Mesenchymal stem cell (in vitro differentiated cells and primary cell): ENCODE data around the gene COL23A1.

Source experiments
- DNase-seq: peaks from one replicate; pipeline ENCODE4 v3.0.0-alpha.2; 2013
- H2AFZ ChIP-seq: one replicate; pipeline ENCODE4 v1.6.1; 2013; ENCODE audit warnings: low read depth, mild to moderate bottlenecking, control low read depth, inconsistent platforms, low read length, moderate library complexity
- H2AK5ac ChIP-seq: 2 replicates; pipeline ENCODE4 v1.6.1; 2013; ENCODE audit warnings: low read length, moderate library complexity, mild to moderate bottlenecking, inconsistent platforms; ENCODE audit not compliant: severe bottlenecking
- H2BK120ac ChIP-seq: one replicate; pipeline ENCODE4 v1.6.1; 2013; ENCODE audit warnings: low read depth, mild to moderate bottlenecking, inconsistent platforms, low read length, moderate library complexity
- H2BK12ac ChIP-seq, 2 experiments: one replicate each; pipeline ENCODE4 v1.6.1; 2013; ENCODE audit warnings: inconsistent platforms in 2 of 2, low read length in 2 of 2, mild to moderate bottlenecking in 2 of 2, moderate library complexity in 2 of 2, control low read depth in 1 of 2
- H2BK15ac ChIP-seq: one replicate; pipeline ENCODE4 v1.6.1; 2013; ENCODE audit warnings: mild to moderate bottlenecking, low read depth, inconsistent platforms; ENCODE audit not compliant: poor library complexity, severe bottlenecking
- H2BK5ac ChIP-seq: 2 replicates; pipeline ENCODE4 v1.6.1; 2013; ENCODE audit warnings: low read depth, mild to moderate bottlenecking, low read length, control low read depth, inconsistent platforms; ENCODE audit not compliant: poor library complexity, severe bottlenecking
- H3K14ac ChIP-seq, 2 experiments: one replicate each; pipeline ENCODE4 v1.6.1; 2013; ENCODE audit warnings: inconsistent platforms in 2 of 2, low read length in 2 of 2, control low read depth in 1 of 2, mild to moderate bottlenecking in 1 of 2, moderate library complexity in 1 of 2
- H3K18ac ChIP-seq, 2 experiments: one replicate each; pipeline ENCODE4 v1.6.1; 2013; ENCODE audit warnings: inconsistent platforms in 2 of 2, low read length in 2 of 2, control low read depth in 1 of 2, low read depth in 1 of 2, mild to moderate bottlenecking in 1 of 2
- H3K23ac ChIP-seq, 2 experiments: one replicate each; pipeline ENCODE4 v1.6.1; 2013; ENCODE audit warnings: inconsistent platforms in 2 of 2, low read length in 2 of 2, mild to moderate bottlenecking in 2 of 2, moderate library complexity in 2 of 2, control low read depth in 1 of 2
- H3K27ac ChIP-seq: 2 replicates; pipeline ENCODE4 v1.5.1; 2013; ENCODE audit warnings: mild to moderate bottlenecking, moderate library complexity, low read length, control low read depth, inconsistent platforms; ENCODE audit not compliant: poor library complexity, severe bottlenecking
- H3K27me3 ChIP-seq, 2 experiments: 2 replicates each; pipeline versions ENCODE4 v1.6.1 to v1.7.0; 2013; ENCODE audit warnings: low read length in 2 of 2, mild to moderate bottlenecking in 2 of 2, moderate library complexity in 2 of 2, control low read depth in 1 of 2, inconsistent platforms in 1 of 2; ENCODE audit not compliant: control insufficient read depth in 1 of 2, insufficient read depth in 1 of 2
- H3K36me3 ChIP-seq, 2 experiments: 2 replicates each; pipeline versions ENCODE4 v1.6.1 to v1.7.0; 2013; ENCODE audit warnings: low read length in 2 of 2, control low read depth in 1 of 2, inconsistent platforms in 1 of 2, low read depth in 1 of 2, mild to moderate bottlenecking in 1 of 2; ENCODE audit not compliant: insufficient read depth in 2 of 2, control insufficient read depth in 1 of 2
- H3K4ac ChIP-seq, 2 experiments: one replicate each; pipeline ENCODE4 v1.6.1; 2013; ENCODE audit warnings: inconsistent platforms in 2 of 2, low read length in 2 of 2, mild to moderate bottlenecking in 2 of 2, moderate library complexity in 2 of 2, control low read depth in 1 of 2, low read depth in 1 of 2
- H3K4me1 ChIP-seq: 2 replicates; pipeline ENCODE4 v1.6.1; 2013; ENCODE audit warnings: low read depth, low read length, control low read depth; ENCODE audit not compliant: control insufficient read depth, insufficient read depth
- H3K4me2 ChIP-seq: 2 replicates; pipeline ENCODE4 v1.6.1; 2013; ENCODE audit warnings: low read length, mild to moderate bottlenecking, inconsistent platforms; ENCODE audit not compliant: poor library complexity, severe bottlenecking
- H3K4me3 ChIP-seq, 2 experiments: 2 replicates each; pipeline versions ENCODE4 v1.5.1 to v1.7.0; 2013; ENCODE audit warnings: low read length in 2 of 2, mild to moderate bottlenecking in 2 of 2, control low read depth in 1 of 2, low read depth in 1 of 2; ENCODE audit not compliant: insufficient read depth in 1 of 2
- H3K79me1 ChIP-seq: replicated peaks from 2 replicates; pipeline ENCODE4 v1.6.1; 2013; ENCODE audit warnings: mild to moderate bottlenecking, control low read depth, low read length, inconsistent platforms; ENCODE audit not compliant: poor library complexity, severe bottlenecking
- H3K9ac ChIP-seq: 2 replicates; pipeline ENCODE4 v1.7.0; 2013; ENCODE audit warnings: mild to moderate bottlenecking, low read length, moderate library complexity
- H3K9me3 ChIP-seq: 2 replicates; pipeline ENCODE4 v1.7.0; 2013; ENCODE audit warnings: mild to moderate bottlenecking, low read length; ENCODE audit not compliant: control insufficient read depth
- H4K8ac ChIP-seq: one replicate; pipeline ENCODE4 v1.6.1; 2013; ENCODE audit warnings: inconsistent platforms, mild to moderate bottlenecking, low read length, moderate library complexity
- H4K91ac ChIP-seq: one replicate; pipeline ENCODE4 v1.6.1; 2013; ENCODE audit warnings: mild to moderate bottlenecking, low read length, inconsistent platforms
- WGBS: methylation state at CpG from one replicate; pipeline ENCODE4 v1.1.7; 2013; ENCODE audit warnings: mixed read lengths; 5-methylcytosine and 5-hydroxymethylcytosine counted together

Gene COL23A1

GRCh38 chr5:178430186-178431062 is 159.8 kb downstream of the COL23A1 start:
- Histone ChIP-seq H3K27ac (no peak overlapping the region), H3K4ac (no peak overlapping the region), H3K27me3 (peaks cover 0 to 6% of the 10 kb centered on the region in 2 experiments), H3K4me2 (no peak overlapping the region), H3K14ac (no peak overlapping the region), H2BK5ac (no peak overlapping the region), H3K4me1 (no peaks in the 10 kb centered on the region), H3K36me3 (no peaks in the 10 kb centered on the region), H3K18ac (no peak overlapping the region), H3K79me1 (no peaks in the 10 kb centered on the region), H2AFZ (no peak overlapping the region), H4K8ac (no peak overlapping the region), H2BK120ac (no peak overlapping the region), H2BK12ac (no peak overlapping the region), H3K23ac (no peak overlapping the region), H4K91ac (no peak overlapping the region), H3K4me3 (no peak overlapping the region), H3K9me3 (no peaks in the 10 kb centered on the region), H2BK15ac (no peak overlapping the region), H3K9ac (no peak overlapping the region), H2AK5ac (no peak overlapping the region)
- 79% methylated on average over 16 of the region's 16 CpGs for WGBS
- no peak for DNase-seq

- no peak overlapping the region for H4K8ac ChIP-seq
- no peak overlapping the region for H3K18ac ChIP-seq
- no peak overlapping the region for H3K23ac ChIP-seq
- no peaks in the 10 kb centered on the region for H3K36me3 ChIP-seq
- H2BK120ac ChIP-seq = no peak overlapping the region
- 84% methylated on average over 11 of the region's 11 CpGs for WGBS
- no peaks in the 10 kb centered on the region for H3K4me1 ChIP-seq
- H3K4me2 ChIP-seq = no peak overlapping the region
- no peaks in the 10 kb centered on the region for H3K9me3 ChIP-seq
- H2AK5ac ChIP-seq = no peak overlapping the region
- H2BK12ac ChIP-seq = no peak overlapping the region
- no peak overlapping the region for H3K4me3 ChIP-seq
- no peak overlapping the region for H3K4ac ChIP-seq
- H2BK15ac ChIP-seq = no peak overlapping the region
- no peaks in the 10 kb centered on the region for H3K79me1 ChIP-seq
- H3K27ac ChIP-seq = no peak overlapping the region
- no peak overlapping the region for H2BK5ac ChIP-seq
- H3K9ac ChIP-seq = no peak overlapping the region
- no peak overlapping the region for H4K91ac ChIP-seq
- no peak overlapping the region for H3K14ac ChIP-seq
- DNase-seq = no peak
- no peak overlapping the region for H2AFZ ChIP-seq
- H3K27me3 ChIP-seq = peaks cover 0 to 6% of the 10 kb centered on the region in 2 experiments
These were observed 160.6 kb downstream of the COL23A1 start for GRCh38 chr5:178429491-178430185.

- H2BK120ac ChIP-seq = no peak overlapping the region
- no peak overlapping the region for H4K8ac ChIP-seq
- no peak overlapping the region for H3K27ac ChIP-seq
- H3K9ac ChIP-seq = no peak overlapping the region
- H2BK15ac ChIP-seq = no peak overlapping the region
- no peak overlapping the region for H3K18ac ChIP-seq
- peaks cover 0 to 6% of the 10 kb centered on the region in 2 experiments for H3K27me3 ChIP-seq
- no peak overlapping the region for H3K23ac ChIP-seq
- WGBS = 79% methylated on average over 9 of the region's 10 CpGs
- H4K91ac ChIP-seq = no peak overlapping the region
- H2AK5ac ChIP-seq = no peak overlapping the region
- no peak overlapping the region for H3K4me2 ChIP-seq
- H2AFZ ChIP-seq = no peak overlapping the region
- H2BK5ac ChIP-seq = no peak overlapping the region
- no peak overlapping the region for H3K4me3 ChIP-seq
- no peak for DNase-seq
- H3K79me1 ChIP-seq = no peaks in the 10 kb centered on the region
- H3K9me3 ChIP-seq = no peaks in the 10 kb centered on the region
- no peaks in the 10 kb centered on the region for H3K4me1 ChIP-seq
- no peaks in the 10 kb centered on the region for H3K36me3 ChIP-seq
- no peak overlapping the region for H2BK12ac ChIP-seq
- no peak overlapping the region for H3K14ac ChIP-seq
- H3K4ac ChIP-seq = no peak overlapping the region
These were observed 161.1 kb downstream of the COL23A1 start for GRCh38 chr5:178429156-178429468.

- H3K36me3 ChIP-seq = no peaks in the 10 kb centered on the region
- H3K14ac ChIP-seq = no peak overlapping the region
- H2AK5ac ChIP-seq = no peak overlapping the region
- H2BK12ac ChIP-seq = no peak overlapping the region
- no peak overlapping the region for H4K91ac ChIP-seq
- H2AFZ ChIP-seq = no peak overlapping the region
- H3K23ac ChIP-seq = no peak overlapping the region
- H3K18ac ChIP-seq = no peak overlapping the region
- no peak overlapping the region for H4K8ac ChIP-seq
- H3K4ac ChIP-seq = no peak overlapping the region
- DNase-seq = no peak
- H3K4me3 ChIP-seq = no peak overlapping the region
- H3K9me3 ChIP-seq = no peaks in the 10 kb centered on the region
- H3K27me3 ChIP-seq = peaks cover 0 to 6% of the 10 kb centered on the region in 2 experiments
- 84% methylated on average over 20 of the region's 20 CpGs for WGBS
- no peak overlapping the region for H3K27ac ChIP-seq
- H2BK15ac ChIP-seq = no peak overlapping the region
- H3K4me2 ChIP-seq = no peak overlapping the region
- H2BK120ac ChIP-seq = no peak overlapping the region
- no peak overlapping the region for H3K9ac ChIP-seq
- H3K4me1 ChIP-seq = no peaks in the 10 kb centered on the region
- H2BK5ac ChIP-seq = no peak overlapping the region
- no peaks in the 10 kb centered on the region for H3K79me1 ChIP-seq
These were observed 161.6 kb downstream of the COL23A1 start for GRCh38 chr5:178428341-178429155.
